GM12891 (cell line): Measurements from ENCODE around the gene RBFOX1.

Source experiments
- DNase-seq: peaks from one replicate; pipeline ENCODE4 v3.0.0; 2011; ENCODE audit warnings: low spot score; ENCODE audit not compliant: insufficient read length
- FAIRE-seq: peaks from 2 replicates; lab custom pipeline; 2011; peaks lifted over from hg19 to GRCh38; lab: Jason Lieb, UNC
- PAX5 ChIP-seq: IDR thresholded peaks from 2 replicates; pipeline ENCODE4 v1.6.1; 2011; ENCODE audit warnings: low read length, moderate library complexity, mild to moderate bottlenecking; ENCODE audit not compliant: insufficient read depth, severe bottlenecking
- POLR2A ChIP-seq: IDR thresholded peaks from 2 replicates; pipeline ENCODE4 v1.6.1; 2011; ENCODE audit warnings: low read depth, low read length, control low read depth
- POLR2AphosphoS5 ChIP-seq: IDR thresholded peaks from 2 replicates; pipeline ENCODE4 v1.6.1; 2011; ENCODE audit warnings: low read depth, low read length, control low read depth
- POU2F2 ChIP-seq: IDR thresholded peaks from 2 replicates; pipeline ENCODE4 v1.6.1; 2011; ENCODE audit warnings: low read depth, mild to moderate bottlenecking, control low read depth, low read length, moderate library complexity
- SPI1 ChIP-seq: IDR thresholded peaks from 2 replicates; pipeline ENCODE4 v1.6.1; 2011; ENCODE audit warnings: low read depth, low read length, control low read depth
- TAF1 ChIP-seq: IDR thresholded peaks from 2 replicates; pipeline ENCODE4 v1.6.1; 2011; ENCODE audit warnings: low read depth, low read length, control low read depth

RBFOX1 gene

DNA sequence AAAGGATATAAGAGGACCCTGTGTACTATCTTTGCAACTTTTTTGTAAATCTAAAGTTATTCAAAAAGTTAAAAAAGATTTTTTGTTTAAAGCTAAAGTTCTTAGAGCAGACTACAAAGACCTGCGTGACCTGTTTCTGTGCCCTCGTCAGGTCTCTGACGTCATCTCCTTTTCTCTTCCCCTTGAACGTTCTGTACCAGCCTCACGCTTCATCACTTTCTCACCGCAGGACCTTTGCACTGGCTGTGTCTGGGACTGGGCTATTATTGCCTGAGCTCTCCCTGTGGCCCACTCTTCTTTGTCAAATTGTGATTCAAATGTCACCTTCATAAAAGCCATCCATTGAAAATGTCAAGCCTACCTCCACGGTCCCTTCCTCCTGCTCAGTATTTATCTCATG, 222.8 kb downstream of the RBFOX1 start:
- FAIRE-seq (no peak), DNase-seq (no peak)
- no peak for TF ChIP-seq POLR2AphosphoS5
- no peak for TF ChIP-seq POLR2A
- TF ChIP-seq POU2F2: no peak
- TF ChIP-seq TAF1: no peak
- no peak for TF ChIP-seq SPI1
- TF ChIP-seq PAX5: no peak

DNA sequence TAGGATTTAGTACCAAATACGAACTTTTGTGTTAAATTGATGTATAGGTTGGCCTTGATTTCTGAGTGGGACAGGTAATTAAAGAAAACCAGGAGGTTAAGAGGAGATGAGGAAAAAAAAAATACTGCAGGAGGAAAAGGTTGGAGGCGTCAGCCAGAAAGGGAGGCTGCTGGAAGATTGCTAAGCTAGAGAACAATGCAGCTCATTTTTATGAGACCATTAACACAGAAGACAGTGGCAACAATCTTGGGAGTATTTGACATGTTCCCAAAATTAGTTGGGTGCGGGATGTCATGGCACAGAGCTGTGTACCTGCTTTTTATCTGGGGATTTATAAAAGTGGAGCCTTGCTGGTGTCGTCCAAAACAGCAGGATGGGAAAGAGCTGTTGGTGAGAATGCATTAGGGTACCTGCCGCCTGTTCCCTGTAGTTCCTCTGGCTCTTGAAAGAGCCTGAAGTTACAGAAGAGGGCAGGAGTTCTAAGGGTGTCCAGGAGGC, 229.3 kb downstream of the RBFOX1 start:
- TF ChIP-seq POLR2A (no peak), TAF1 (no peak), POU2F2 (no peak), SPI1 (no peak), PAX5 (no peak)
- no peak for FAIRE-seq
- no peak for DNase-seq

DNA sequence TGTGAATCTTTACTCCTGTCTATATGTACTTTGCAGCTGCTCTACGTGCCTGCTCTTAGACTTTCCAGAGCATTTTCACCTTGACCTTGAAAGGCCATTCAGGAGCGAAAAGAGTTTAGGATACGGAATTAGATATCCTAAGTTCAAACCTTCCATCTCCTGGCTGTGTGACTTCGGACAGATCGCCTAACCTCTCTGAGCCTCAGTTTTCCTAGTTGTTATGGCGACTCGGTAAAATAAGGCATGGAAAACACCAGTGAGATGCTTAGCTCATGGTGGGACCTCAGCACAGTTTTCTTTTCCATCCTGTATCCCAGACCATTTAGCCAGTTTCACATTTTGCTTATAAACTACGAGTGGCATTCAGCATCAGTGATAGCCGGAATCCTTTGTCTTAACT, 233.7 kb downstream of the RBFOX1 start:
- TF ChIP-seq POLR2AphosphoS5 (no peak), TAF1 (no peak), POU2F2 (no peak), SPI1 (no peak), PAX5 (no peak)
- FAIRE-seq (no peak), DNase-seq (no peak)

DNA sequence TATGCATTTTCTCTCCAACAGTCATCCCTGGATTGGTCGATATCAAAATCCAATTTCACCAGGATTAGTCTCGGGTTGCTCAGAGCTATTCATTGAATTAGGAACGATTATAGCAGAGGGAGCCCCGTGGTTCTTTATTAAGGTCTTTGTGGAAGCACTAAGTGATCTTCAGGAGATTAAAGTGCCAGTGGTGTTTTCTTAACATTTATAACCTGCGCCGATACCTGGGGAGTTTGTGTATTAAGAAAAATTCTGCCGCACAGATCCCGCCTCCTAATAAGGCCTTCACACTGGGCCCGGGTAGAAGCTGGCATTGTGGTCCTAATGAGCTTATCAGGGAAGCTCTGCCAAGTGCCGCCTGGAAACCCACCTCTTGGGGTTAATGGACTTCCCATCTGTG, 238.7 kb downstream of the RBFOX1 start:
- DNase-seq (no peak), FAIRE-seq (no peak)
- no peak for TF ChIP-seq POU2F2
- TF ChIP-seq TAF1: no peak
- TF ChIP-seq POLR2AphosphoS5: no peak
- TF ChIP-seq SPI1: no peak
- TF ChIP-seq PAX5: no peak
- TF ChIP-seq POLR2A: no peak

DNA sequence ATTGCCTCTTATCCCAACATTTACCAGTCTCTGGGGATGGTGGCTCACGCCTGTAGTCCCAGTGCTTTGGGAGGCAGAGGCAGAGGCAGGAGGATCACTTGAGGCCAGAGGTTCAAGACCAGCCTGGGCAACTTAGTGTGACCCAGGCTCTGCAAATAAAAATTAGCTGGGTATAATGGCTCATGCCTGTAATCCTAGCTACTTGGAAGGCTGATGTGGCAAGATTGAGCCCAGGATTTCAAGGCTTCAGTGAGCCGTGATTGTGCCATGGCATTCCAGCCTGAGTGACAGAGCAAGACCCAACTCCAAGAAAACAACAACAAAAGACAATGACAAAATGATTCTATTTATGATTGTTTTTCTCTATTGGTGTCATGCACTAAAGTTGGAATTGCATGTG, 244.9 kb downstream of the RBFOX1 start:
- TF ChIP-seq SPI1 (no peak), PAX5 (no peak)
- DNase-seq (no peak), FAIRE-seq (no peak)

DNA sequence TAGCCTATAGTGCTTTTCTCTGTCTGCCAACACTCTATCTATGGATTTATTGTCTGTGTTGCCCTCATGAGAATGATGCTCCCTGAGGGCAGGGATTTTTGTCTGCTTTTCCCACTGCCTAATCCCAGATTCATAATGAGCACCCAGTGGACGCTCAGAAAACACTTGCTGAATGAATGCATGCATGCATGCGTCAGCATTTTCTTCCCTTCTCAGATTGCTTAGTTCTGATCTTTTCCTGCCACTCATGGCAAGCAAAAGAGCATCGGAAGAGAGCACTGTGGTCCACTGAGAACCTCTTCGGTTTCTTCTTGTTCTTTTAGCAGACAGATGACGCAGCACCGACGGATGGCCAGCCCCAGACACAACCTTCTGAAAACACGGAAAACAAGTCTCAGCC, 246.8 kb downstream of the RBFOX1 start:
- no peak for TF ChIP-seq TAF1
- no peak for TF ChIP-seq SPI1
- TF ChIP-seq POLR2AphosphoS5: no peak
- TF ChIP-seq PAX5: no peak
- no peak for TF ChIP-seq POLR2A
- no peak for TF ChIP-seq POU2F2
- no peak for FAIRE-seq
- no peak for DNase-seq

DNA sequence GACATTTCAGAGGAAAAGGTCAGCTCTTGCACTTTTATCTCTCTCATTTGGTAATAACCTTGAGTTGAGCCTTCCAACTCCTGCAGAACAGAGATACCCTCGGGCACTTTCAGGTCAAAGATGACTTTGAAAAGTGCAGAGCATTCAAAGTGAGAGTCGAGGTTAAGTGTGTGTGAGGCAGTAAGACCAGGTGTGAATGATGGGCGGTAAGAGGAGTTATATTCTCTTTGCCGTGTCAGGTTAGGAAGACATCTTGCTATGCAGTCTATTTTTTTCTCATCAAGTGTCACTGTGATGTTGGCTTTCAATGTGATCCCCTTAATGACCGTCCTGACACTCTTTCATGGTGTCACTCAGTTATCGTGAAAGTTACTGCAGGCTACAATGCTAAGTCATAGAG, 248.5 kb downstream of the RBFOX1 start:
- FAIRE-seq: no peak
- no peak for DNase-seq
- no peak for TF ChIP-seq TAF1
- no peak for TF ChIP-seq POLR2AphosphoS5
- TF ChIP-seq SPI1: no peak
- TF ChIP-seq PAX5: no peak
- no peak for TF ChIP-seq POLR2A

DNA sequence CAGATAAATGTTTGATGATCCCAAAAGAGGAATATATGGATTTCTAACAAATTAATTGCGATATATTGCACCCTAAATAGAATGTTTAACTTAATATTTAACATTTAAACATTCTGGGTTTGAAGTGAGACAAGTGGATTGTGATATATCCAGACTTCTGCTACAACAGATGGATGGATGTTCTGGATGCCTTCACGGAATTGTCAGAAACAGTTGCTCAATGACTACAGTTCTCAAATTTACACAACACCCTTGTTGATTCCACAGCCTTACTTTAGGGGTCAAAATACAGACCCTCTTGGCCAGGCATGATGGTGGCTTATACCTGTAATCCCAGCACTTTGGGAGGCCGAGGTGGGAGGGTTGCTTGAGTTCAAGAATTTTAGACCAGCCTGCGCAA, 250.8 kb downstream of the RBFOX1 start:
- TF ChIP-seq POLR2A (no peak), PAX5 (no peak), TAF1 (no peak), POU2F2 (no peak), SPI1 (no peak)
- FAIRE-seq (no peak), DNase-seq (no peak)

DNA sequence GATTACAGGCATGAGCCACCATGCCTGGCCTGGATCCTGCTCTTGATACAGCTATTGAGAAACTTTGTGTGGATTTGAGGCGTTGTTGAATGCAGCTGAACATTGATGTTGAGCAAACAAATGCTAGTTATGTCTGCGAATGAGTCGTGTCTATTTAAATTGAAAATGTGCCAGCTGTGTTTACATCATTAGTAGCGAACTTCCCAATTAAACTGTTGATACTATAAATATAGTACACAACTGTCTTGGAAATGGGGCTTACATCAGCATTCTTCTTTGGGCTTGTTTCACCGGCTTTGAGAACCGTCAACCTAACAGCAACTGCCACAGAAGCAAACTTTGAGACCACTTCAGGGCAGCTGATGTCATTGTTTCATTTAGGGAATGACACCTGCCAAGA, 251.9 kb downstream of the RBFOX1 start:
- no peak for DNase-seq
- FAIRE-seq: no peak
- TF ChIP-seq POLR2A: no peak
- TF ChIP-seq TAF1: no peak
- no peak for TF ChIP-seq POLR2AphosphoS5
- no peak for TF ChIP-seq POU2F2
- no peak for TF ChIP-seq SPI1
- no peak for TF ChIP-seq PAX5

DNA sequence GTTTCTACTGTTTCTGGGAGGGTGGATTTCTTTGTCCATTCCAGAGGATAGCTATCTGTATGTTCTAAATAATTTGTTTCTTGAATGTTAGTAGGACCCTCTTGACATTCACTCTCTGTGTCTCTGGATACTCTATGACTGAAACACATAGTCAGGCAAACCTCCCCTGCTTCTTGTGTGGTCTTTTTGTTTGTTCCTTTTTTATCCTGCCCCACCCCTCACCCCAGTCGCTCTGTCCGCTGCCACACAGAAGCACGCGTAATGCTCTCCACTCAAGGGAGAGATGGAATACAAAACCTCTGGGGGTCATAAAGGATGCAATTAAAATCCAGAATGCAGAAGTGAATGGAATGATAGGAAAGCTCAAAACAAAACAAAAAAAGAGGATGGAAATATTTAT, 253.1 kb downstream of the RBFOX1 start:
- FAIRE-seq (no peak), DNase-seq (no peak)
- TF ChIP-seq POLR2AphosphoS5 (no peak), POLR2A (no peak), SPI1 (no peak), POU2F2 (no peak), PAX5 (no peak), TAF1 (no peak)

DNA sequence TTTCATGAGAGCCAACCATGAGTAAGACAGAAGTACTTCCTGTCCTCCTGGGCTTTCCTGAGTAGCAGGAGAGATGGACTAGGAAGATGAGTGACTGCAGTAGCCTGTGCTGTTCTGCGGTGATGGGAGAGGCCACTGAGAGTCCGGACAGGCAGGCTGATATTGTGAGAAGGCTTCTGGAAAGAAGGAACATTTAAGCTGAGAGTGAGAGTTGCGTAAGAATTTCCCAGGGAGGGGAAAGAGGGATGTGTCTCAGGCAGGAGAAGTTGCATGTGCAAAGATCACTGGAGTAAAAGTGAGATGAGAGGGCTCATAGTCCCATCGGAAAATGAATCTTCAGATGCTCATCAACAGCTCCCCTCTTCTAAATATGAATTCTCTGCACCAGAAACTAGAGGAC, 258.3 kb downstream of the RBFOX1 start:
- DNase-seq (no peak), FAIRE-seq (no peak)
- TF ChIP-seq PAX5 (no peak), TAF1 (no peak), POLR2A (no peak), SPI1 (no peak), POU2F2 (no peak), POLR2AphosphoS5 (no peak)

DNA sequence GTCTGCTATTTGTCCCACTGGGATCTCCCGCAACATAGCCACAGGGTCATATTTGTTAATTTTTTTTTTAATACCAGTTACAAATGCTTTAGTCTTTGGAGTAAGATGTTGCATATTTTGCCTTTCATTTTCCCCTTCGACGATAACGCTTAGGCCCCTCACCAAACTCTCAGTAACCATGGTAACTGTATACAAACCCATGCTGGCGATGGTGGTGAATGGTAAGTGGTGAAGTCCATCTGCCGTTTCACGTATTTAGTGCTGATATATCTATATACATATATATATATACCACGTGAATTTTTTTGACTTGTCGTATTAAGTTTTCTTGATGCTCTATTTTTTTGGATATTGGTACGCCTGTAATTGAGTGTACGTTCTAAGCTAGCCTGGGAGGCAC, 263.7 kb downstream of the RBFOX1 start:
- TF ChIP-seq POLR2A: no peak
- TF ChIP-seq SPI1: no peak
- TF ChIP-seq TAF1: no peak
- no peak for TF ChIP-seq POU2F2
- DNase-seq: no peak
- FAIRE-seq: no peak
